ENCODE results near the gene PPP3R1.
A peak's percentile ranks its signal among the peaks of the same experiment; 100 is the strongest.
"Not testable (repeated sequence)": the region's sequence is repeated elsewhere in the genome, so short reads cannot be mapped to it uniquely, and the experiment has no call there.

PPP3R1 gene

DNA sequence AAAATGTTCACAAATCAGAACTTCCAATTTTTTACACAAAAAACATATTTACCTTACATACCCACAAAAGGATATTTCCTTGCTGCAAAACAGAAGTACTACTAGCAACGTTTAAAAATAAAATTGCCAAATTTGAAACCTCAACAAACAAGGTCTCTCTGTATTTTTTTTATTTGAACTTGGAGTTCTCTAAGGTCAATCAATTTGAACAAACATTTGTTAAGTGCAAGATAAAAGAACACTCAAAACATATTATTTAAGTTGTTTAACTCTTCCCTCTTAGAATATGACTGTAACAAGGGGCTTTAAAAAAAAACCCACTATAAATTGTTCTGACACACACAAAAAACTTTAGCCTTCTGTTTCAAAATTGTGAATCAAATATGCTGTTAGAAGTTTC is 65.0 kb downstream of the PPP3R1 start:
- DNase-seq (ENCODE audit: low read depth) = no peak

DNA sequence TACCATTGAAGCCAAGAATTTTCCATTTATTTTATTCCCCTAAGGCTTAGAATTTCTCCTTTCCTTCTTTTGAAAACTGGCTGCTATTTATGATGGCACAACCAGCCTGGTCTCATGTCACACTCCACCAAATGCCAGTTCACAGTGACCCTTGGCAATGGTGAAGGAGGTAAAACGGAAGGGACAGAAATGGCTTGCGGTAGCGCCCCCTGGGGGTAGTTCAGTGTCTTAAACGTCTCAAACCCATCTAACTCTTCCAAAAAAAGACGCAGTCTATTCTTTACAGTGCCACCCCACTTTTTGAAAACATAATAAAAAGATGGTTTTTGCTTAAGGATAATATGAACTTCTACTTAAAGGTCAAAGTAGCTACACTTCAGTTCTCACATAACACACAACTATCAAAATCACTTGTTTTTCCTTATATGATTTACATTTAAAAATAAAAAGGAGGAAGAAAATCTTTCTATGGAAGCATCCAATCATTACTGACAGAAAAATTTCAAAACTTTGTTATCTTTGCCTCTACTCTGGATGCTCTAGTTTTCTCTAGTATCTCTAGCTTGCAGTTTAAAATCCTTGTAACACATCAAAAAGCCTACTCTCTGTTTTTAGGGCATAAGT is 66.7 kb downstream of the PPP3R1 start:
- DNase-seq (ENCODE audit: low read depth) = no peak

DNA sequence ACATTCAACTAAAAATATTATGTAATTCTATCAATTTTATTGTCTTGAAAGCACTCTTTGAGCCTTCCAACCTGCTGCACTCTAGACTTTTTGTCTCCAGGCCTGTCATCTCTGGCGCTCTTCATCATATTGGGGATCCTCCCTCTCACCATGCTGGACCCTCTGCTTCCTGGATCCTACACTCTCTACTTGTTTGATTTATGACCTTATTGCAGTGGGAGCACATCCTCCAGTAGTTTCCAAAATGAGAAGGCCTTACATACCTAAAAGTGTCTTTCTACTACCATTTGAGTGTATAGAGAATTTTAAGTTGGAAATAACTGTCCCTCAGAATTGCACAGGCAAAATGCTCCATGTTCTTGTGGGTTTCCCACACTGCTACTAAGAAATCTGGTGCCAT is 69.4 kb downstream of the PPP3R1 start:
- no peak for DNase-seq (ENCODE audit: low read depth)

DNA sequence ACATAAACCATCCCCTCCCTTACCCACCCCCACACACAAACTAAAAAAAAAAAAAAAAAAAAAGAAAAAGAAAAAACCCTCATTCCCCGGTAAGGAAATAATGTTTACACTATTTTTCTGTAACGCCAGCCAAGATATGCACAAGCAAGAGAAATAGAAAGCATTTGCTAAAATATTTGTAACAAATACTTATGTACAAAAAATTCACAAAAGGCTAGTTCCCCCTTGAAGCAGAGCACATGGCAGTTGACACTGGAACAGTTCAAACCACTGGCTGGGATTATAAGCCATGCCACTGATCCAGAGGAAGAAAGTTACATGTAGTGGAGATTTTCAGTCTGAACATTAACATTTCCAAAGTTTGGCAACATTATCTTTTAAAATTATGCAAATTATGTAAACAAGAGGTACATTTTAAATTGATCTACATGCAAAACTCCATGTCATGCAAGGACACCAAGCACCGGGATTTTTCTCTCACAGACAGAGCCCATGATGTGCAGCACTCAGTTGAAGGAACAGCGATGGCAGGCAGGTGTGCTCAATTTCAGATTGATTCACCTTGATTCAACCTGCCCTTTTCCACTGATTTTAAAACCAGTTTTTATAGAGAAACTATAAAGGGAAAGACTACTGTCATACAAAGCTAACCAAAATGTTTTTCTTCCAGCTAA is 73.2 kb downstream of the PPP3R1 start:
- no peak for DNase-seq (ENCODE audit: low read depth)

DNA sequence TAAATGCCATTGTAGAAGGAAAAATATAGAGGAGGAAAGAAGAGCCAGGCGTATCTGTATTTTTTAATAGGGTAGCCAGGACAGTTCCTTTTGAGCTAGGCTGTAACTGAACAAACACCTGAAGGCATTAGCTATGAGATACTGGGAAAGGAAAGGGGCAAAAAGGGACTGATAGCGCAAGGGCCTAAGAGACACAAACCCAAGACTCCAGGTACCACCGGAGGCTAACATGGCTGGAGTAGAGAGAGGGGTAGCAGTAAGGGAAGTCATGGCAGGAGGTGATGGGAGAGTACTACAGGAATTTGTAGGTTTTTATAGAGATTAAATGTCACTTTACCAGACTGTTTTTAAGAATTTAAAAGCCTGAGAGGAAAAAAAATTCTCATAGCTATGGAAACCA is 73.9 kb downstream of the PPP3R1 start:
- DNase-seq (ENCODE audit: low read depth) = no peak

DNA sequence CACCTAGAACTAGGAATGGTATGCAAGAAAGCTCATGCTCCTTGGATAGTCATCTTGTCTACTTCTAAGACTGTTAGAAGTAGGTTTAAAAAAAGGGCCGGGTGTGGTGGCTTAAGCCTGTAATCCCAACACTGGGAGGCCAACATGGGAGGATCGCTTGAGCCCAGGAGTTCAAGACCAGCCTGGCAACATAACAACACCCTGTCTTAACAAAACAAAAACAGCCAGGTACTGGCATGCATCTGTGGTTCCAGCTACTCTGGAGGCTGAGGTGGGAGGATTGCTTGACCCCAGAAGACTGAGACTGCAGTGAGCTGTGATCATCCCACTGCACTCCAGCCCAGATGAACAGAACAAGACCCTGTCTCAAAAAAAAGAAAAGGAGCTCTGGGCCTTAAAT is 74.8 kb downstream of the PPP3R1 start:
- DNase-seq (ENCODE audit: low read depth) = no peak

DNA sequence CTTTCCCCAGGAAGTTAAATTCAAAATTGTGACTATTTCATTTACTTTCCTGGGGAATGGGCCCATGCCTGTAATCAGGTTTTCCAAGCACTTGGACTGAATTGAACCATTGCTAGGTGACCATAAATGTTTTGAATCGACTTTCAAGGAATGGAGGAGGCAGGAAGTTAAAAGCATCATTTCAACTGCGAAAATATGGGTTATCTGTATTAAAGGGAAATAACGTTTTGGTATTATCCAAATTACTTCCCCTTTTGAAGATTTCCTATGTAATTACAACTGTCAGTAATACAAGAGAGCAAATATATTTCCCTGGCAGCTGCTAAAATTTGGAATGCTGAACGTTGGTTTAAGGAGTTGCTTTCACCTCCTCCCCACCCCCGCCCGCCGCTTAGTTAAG is 75.7 kb downstream of the PPP3R1 start:
- DNase-seq (ENCODE audit: low read depth) = no peak

DNA sequence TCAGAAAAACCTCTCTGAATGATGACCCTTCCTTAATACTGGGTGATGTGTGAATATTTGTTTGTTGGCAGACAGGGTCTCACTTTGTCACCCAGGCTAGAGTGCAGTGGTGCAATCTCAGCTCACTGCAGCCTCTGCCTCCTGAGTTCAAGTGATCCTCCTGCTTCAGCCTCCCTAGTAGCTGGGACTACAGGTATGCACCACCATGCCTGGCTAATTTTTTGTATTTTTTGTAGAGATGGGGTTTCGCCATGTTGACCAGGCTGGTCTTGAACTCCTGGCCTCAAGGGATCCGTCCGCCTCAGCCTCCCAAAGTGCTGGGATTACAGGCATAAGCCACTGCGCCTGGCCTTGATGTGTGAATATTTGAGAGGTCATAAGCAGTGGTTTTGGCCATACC is 77.1 kb downstream of the PPP3R1 start:
- not testable (repeated sequence) for DNase-seq (ENCODE audit: low read depth)

DNA sequence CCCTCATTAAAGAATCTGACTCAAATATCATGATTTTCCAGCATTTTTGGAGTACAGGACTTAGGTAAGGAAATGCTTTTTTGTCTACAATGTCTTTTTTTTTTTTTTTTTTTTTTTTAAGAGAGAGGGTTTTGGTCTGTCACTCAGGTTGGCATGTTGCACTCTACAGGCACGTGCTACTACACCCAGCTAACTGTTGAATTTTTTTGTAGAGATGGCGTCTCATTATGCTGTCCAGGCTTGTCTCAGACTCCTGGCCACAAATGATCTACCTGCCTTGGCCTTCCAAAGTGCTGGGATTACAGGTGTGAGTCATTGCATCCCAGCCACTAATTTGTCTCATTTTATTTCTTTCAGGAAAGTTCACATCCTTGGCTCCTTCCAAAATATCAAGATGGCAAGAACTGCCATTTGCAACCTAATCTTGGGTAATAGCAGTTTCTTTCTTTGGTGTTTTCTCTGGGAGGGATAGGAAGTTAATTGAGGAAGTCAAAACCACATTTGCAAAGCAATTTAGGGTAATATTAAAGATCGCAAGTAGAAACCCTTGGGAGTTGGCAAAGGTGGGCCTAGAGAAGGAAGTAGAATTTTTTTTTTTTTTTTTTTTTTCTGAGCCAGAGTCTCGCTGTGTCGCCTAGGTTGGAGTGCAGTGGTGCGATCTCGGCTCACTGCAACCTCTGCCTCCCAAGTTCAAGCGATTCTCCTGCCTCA is 79.2 kb downstream of the PPP3R1 start:
- DNase-seq (ENCODE audit: low read depth) = no peak

DNA sequence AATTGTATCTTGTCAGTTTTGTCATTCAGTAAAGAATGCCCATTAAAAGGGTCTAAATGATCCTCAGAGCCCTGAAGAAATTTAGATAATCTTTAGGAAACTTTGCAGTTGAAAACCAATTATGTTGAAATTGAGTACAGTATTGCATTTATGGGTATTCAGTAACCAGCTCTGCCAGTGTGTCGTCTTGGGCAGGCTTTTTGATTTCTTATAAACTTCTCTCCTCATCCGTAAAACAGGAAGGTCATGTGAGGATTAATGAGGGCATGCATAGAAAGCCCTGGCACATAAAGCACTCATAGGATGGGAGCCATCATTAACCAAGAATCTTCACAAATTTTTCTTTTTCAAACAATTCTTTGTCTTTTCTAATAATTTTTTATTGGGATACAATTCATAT is 79.8 kb downstream of the PPP3R1 start:
- no peak for DNase-seq (ENCODE audit: low read depth)

DNA sequence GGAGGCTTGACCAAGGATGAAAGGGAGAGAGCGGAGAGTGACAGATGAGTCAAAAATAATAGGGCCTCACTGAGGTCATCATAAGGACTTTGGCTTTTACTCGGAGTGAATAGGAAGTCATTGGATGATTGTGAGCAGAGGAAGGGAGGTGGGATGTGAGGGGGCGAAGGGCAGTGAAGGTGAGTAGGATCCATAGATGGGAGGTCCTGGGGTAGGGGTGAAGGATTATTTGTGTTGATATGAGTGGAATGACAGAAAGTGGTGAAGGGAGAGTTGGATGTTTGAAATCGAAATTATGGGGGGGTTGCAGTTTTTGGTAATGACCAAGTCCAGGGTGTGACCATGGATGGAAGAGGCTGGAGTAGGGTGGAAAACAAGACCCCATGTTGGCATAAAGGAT is 80.6 kb downstream of the PPP3R1 start:
- no peak for DNase-seq (ENCODE audit: low read depth)

DNA sequence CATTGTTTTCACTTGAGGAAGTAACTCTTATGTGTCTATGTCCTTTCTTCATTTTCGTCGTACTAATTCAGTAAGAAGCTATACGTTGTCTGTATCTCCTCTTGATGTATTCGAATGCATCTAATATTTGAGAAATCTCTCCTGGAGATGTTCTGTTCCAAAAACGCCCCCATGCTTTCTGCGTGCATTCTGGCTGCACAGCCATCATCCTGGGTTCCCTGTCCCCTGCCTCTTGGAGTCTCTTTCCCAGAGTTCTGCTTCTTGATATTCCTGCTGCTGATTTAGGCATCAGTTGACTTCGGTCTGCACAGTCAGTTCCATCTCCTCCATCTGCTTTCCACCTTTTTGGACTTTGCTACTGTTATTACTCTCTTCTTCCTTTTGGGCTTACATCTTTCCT is 81.2 kb downstream of the PPP3R1 start:
- DNase-seq (ENCODE audit: low read depth) = no peak

DNA sequence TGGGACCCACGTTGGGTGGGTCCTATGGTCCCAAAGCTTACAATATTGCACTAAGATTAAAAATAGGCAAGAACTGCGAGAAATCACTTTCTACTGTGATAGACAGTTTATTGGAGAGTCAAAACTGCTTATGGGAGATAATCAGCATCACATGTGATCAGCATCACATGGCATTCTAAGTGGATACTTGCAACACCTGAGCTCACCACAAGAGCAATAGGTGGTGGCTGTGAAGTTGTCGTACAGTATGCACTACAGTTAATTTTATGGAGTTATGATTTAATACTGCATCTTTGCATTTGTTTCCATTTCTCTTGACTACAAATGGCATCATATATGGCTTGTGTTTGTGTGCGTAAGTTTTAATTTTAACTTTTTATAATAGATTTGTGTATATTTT is 83.0 kb downstream of the PPP3R1 start:
- no peak for DNase-seq (ENCODE audit: low read depth)

DNA sequence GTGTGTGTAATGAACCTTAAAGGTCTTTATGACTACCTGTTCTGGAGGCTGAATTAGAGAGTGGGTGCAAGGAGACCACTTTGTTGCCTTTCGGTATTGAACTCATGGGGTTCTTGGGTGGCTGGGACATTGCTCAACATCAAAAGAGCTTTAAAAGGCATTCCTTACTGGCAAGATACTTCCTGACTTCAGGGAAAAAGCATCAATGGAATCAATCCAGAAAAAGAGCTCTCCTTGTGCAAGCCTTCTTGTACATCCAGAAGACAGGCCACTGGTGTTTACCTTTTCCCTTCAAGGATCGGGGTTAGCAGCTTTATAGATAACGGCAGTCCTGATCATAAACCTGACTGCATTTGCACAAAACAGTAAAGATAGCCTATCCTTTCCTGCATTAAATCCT is 85.1 kb downstream of the PPP3R1 start:
- no peak for DNase-seq (ENCODE audit: low read depth)

DNA sequence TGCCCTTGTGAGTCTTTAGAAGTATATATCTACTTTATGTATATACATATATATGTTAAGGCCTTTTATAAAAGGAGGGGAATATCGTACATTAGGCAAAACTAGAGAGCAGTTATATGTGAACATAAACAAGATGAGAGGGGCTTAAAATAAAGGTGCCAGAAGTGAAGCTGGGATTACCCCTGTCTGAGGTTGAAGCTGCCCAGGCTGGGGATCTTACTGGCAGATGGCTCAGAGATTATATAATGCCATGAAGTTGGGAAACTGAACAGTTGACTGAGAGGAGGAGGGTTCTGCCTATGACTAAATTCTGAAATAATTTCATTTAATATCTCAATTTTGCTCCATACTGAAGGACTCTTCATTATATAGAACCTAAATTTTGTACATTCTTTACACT is 88.7 kb downstream of the PPP3R1 start:
- DNase-seq (ENCODE audit: low read depth) = no peak

DNA sequence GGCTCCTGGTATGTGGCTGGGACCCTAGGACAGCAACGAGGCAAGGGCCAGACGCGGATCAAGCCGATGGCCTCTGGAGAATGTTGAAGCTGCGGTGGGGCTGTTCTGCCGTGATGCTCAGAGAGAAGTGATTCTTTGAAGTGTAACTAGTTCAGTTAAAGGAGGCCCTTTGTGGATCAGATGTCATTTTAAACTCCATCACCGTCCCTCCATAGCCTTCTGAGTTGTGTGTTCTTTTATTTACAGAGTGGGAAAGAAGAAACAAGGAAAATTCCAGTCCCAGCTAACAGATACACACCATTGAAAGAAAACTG is 94.2 kb downstream of the PPP3R1 start:
- no peak for DNase-seq (ENCODE audit: low read depth)

DNA sequence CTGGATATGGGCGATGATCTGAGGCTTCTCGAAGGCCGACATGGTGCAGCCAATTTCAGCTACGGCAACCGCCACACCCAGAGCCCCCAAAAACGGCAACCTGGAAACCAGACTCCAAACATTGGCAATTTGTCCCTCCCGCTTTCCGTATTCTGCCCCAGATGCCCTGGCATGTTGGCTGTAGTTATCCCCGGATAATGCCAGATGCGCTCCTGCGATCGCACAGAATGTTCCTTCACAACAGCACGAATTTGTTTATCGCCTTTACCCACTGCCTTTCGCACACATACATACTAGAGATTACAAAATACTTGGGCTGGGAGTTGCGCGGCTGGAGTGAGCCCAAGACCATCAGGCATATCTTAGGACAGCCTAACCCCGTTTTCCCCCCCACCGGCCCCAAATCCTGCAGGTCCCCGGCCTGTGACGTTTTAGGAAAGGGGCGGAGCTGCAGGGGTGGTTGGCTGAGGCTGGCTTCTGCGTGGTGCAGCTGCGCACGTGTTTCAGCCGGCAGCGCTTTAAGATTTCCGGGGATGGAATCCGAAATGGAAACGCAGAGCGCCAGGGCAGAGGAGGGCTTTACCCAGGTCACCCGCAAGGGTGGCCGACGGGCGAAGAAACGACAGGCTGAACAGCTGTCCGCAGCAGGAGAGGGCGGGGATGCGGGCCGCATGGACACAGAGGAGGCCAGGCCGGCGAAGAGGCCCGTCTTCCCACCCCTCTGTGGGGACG is 94.8 kb downstream of the PPP3R1 start, which contains the start of gene PNO1:
Gene PNO1 (plus strand): TSS at position 487 of the 732 bp plus-strand sequence. CDS start 47 bp downstream, at position 534.
- DNase-seq (ENCODE audit: low read depth) = peak; percentile 91

DNA sequence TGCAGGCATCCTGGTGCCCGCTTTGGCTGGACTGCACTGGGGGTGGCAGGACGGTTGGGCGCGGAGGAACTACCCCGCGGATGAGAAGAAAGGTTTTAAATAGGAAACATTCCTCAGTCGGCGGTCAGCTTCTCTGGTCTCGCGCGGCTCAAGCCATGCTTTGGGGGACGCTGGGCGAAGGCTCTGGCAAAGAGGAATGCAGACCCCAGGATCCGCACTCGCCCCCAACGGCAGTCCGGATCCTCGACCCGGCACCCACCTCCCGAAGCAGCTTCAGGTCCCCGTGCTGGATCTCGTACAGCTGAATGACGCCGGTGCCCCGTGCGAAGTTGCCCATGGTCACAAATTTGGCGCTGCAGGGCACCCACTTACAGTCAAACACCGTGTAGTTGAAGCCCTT is 95.3 kb downstream of the PPP3R1 start:
- no peak for DNase-seq (ENCODE audit: low read depth)

DNA sequence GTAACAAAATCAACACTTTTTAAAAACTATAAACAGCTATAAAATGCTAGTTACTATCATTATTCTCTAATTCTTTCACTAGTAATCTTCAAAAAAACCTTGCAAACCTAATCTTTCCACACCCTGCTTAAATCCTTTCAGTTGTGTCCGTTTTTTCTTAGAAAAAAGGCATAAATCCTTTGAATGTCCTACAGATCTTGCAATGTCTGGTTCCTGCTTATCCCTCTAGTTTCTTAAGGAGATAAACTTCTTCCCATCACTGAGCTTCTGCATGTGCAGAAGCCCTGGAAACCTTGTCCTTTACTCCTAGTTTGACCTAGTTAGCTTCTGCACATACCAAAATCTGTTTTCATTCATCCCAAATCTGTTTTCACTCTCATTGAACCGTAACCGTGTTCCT is 95.9 kb downstream of the PPP3R1 start:
- DNase-seq (ENCODE audit: low read depth) = no peak

DNA sequence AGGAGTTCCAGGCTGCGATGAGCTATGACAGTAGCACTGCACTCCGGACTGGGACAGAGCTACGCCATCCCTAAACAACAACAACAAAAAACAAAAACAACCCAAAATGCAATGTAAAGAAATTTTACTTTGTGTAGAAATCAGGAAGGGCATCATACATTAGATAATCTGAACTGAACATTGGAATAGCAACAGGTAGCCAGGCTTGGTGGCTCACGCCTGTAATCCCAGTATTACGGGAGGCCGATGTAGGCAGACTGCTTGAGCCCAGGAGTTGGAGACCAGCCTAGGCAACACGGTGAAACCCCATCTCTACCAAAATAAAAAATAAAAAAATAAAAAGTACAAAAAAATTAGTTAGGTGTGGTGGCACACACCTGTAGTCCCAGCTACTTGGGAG is 96.7 kb downstream of the PPP3R1 start:
- DNase-seq (ENCODE audit: low read depth) = no peak

DNA sequence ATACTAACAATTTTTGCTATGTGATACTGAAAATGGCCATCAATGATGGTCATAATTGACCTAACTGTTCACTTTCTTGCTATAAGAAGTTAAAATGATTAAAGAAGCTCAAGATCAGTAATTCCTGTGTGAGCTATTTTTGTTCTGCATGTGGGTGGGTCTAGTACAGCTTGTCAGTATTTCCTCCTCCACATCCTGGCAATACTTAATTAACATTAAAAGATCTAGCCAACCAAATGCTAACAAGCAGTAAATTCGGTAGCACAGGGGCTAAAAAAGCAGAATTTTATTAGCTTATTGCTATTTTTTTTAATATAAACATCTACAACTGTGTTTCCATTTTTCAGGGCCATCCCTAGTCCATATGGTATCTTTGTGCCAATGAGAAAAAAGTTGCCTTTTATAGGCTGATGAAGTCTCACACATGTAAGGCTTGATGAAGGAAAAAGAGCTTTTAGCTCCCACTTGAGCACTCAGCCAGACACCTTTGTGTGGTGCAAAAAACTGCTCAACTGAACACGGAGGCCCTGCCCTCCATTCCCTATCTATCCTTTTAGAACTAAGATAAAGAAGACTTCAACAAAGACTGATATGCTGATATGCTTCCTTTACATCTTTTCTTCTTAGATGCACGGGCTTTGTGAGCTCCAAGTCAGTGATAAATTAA is 99.5 kb downstream of the PPP3R1 start:
- DNase-seq (ENCODE audit: low read depth) = no peak

DNA sequence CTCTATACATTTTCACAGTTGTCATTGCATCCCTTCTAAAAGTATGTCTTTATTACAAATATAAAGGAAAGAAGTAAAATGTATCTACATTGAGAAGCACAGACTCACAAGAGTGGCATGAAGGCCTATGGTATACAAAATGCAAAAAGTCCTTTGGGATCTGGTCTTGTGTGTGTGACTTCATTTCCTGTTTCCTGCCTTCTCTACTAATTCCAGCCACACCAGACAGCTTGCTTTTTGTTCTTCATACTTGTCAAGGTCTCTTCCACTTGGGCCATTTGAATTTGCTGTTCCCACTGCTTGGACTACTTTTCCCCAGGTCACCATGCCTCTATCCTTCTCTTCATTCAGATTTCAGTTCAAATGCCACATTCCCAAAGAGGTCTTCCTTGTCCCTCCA is 101.3 kb downstream of the PPP3R1 start:
- no peak for DNase-seq (ENCODE audit: low read depth)

Measured in stromal cell of bone marrow (primary cell).